GM19372 (cell line): Measurements from ENCODE around the gene TRAF2.

ENCODE experiments used
- ATAC-seq: cut with Tn5 transposase; IDR thresholded peaks from one replicate; pipeline ENCODE4 v1.9.1; 2021; ENCODE audit warnings: mild to moderate bottlenecking, low read depth, moderate library complexity; ENCODE audit not compliant: unreplicated experiment

TRAF2 gene

DNA sequence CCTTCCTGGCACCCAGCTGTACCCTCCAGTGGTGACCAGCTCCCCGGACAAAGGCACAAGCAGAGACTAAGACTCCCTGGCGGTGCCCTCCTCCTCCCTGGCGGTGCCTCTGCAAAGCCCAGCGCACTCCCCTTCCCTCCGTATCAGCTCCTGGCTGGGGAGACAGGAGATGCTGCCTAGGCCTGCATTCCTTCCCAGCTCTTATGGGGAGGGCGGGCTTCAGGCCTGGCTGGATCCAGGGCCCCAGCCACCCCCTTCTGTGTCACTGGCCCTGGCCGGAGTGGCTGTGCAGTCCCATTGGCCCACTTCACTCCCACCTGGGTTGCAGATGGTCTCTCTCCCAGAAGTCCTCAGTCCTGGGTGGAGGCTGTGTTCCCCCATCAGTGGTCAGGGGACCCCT, 72.2 kb downstream of the TRAF2 start:
- no peak for ATAC-seq

DNA sequence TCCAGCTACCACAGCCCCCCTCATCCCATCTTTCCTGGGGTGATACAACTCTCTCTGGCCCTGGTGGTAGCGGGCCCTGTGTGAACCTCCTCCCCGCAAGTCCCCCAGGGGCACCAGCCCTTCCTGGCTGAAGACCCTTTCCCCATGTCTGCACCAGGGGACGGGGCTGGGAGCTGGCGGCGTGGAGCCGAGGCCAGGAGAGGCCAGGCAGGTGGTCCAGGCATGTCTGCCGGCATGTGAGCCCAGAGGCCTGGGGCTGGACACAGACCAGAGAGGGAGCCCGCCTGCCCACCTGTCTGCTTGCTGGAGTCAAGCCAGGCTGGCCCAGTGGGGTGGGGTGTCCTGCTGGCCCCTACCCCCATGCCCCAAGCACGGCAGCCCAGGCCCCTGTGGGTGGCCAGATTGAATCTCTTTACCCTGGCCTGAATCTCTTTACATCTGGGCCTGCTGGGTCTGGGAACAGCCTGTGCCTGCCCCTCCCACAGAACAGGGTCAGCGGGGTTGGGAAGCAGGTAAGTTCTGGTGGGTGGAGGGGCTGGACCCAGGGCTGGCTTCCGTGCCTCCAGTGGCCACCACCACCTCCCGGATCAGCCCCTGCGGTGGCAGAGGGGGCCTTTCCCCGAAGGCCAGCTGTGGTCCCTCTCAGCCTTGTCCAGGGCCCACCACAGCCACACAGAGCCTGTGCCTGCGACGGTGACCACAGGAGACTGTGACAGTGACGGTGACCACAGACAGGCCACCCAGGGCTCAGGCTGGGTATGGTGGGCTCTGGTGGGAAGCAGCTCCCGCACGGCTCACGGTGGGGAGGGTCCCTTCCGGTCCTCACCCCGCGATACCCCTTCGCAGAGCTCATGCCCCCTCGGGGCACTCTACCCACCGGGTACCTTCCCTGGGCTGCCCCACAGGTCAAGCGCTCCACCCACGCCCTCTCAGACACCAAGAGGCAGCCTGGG, 72.9 kb downstream of the TRAF2 start:
- no peak for ATAC-seq

DNA sequence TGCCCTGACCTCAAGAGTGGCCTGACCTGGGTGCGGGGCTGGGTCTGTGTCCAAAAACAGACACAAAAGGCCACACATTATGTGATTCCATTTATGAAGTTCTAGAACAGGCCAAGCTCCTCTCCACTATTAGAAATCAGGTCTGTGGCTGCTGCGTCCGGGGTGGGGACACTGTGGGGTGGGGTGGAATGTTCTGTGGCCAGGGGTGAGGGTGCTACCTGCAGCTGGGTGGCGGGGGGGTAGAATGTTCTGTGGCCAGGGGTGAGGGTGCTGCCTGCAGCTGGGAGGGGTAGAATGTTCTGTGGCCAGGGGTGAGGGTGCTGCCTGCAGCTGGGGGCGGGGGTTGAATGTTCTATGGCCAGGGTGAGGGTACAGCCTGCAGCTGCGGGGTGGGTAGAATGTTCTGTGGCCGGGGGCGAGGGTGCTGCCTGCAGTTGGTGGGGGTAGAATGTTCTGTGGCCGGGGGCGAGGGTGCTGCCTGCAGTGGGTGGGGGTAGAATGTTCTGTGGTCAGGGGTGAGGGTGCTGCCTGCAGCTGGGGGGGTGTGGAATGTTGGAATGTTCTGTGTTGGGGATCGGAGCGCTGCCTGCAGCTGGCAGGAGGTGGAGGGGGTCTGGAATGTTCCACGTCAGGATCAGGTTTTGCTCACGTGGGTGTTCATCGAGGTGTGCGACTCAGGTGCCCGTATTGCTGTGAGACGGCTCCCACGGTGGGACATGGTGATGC, 74.1 kb downstream of the TRAF2 start:
- ATAC-seq, result no peak

GRCh38 chr9:136960938-136961275, 74.6 kb downstream of the TRAF2 start:
- ATAC-seq, result no peak

DNA sequence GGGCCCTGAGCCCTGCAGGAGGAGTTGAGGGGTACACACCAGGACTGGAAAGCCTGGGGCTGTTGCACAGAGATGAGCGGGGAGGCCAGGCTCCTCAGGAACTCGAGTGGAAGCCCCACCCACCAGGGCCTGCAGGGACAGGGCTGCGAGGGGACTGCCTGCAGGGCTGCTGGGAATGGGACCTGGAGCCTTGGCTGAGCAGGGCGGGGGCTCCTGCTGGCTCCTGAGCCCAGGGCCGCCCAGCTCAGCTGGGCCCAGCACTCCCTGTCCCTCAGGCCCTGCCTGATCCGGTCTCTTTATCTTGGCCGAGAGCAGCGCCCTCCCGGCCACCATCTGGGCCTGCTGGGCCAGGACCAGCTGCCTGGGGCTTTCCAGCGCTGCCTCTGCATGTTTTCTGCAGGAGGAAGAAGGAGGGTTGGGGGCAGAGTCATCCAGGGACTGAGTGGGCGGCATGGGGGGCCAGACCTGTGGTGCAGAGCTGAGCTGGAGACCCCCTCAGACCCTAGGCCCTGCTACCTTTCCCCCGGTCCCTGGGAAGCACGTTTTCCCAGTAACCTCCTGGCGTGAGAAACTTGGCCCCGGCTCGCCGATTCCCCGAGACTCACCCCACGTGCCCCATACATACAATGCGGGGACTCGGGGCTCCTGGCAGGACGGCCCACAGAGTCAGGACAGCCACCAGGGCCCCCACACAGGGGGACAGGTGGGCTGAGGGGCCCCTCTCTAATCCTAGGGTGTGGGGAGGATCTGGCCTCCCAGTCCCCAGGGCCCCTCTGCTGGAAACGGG, 75.2 kb downstream of the TRAF2 start:
- ATAC-seq, result no peak

DNA sequence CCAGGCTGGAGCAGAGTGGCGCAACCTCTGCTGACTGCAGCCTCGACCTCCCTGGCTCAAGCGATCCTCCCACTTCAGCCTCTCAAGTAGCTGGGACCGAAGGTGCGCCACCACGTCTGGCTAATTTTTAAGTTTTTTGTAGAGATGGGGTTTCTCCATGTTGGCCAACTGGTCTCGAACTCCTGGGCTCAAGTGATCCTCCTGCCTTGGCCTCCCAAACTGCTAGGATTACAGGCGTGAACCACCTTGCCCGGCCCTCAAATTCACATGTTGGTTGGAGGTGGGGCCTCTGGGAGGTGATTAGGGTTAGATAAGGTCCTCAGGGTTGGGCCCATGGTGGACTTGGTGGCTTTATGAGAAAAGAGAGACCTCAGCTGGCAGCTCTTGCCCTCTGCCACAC, 75.8 kb downstream of the TRAF2 start:
- no peak for ATAC-seq

DNA sequence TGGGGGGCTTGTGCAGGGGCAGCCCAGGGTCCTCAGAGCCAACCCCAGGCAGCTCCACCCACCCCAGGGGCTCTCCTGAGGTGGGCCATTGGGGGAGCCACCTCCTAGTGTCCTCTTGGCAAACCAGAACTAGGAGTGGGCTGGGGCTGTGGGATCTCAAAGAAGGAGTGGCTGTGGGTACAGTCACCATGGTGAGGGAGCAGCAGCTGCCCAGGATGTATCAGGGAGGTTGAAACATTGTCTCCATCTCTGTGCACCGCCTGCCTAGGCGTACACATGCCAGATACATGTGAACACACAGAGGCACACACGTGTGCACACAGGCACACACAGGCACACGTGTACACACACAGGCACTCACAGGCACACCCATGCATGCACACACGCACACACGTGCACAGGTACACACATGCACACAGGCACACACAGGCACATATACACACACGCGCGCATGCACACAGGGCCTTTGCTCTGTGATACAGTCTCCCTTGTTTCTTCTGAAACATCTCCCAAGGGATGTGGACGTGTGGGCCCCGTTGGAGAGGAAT, 76.5 kb downstream of the TRAF2 start:
- ATAC-seq, result no peak

DNA sequence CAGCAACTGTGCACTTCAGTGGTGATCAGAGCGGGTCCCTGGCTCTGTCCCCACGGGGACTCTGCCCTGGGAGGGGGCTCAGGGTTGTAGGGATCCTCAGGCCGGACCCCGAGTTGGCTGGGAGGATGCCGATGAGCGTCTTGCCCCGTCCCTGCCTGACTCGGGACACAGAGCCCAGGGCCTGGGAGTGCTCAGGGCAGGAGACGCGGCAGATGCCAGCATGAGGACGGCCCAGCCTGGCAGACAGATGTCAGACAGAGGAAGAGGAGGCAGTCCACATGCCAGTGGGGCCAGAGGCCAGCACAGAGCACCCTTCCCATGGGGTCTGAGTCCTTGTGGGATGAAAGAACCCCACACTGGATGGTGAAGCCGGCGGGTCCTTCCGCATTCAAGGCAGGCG, 77.0 kb downstream of the TRAF2 start:
- no peak for ATAC-seq

GRCh38 chr9:136963751-136964150, 77.4 kb downstream of the TRAF2 start:
- no peak for ATAC-seq

DNA sequence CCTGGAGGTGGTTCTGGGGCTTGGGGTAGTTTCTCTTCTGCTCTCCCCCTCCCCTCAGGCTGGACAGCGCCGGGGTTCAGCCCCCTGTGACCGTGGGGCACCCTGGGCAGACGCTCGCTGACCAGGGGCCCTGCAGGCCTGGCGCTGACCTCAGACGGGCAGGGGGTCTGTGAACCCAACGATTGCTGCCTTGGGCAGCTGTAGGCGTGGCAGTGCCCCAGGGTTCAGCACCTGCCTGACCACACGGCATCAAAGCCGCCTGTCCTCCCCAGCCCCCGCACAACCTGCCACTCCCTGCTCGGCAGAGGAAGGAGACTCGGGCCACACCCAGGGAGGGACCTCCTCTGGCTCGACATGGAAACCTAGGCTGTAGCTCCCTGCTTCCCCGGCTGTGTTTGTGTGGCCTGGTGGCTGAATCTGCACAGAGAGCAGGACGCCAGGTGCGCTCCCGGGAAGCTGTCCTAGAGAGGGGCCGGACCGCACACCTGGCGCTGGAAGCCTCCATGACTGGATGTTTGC, 77.9 kb downstream of the TRAF2 start:
- no peak for ATAC-seq

DNA sequence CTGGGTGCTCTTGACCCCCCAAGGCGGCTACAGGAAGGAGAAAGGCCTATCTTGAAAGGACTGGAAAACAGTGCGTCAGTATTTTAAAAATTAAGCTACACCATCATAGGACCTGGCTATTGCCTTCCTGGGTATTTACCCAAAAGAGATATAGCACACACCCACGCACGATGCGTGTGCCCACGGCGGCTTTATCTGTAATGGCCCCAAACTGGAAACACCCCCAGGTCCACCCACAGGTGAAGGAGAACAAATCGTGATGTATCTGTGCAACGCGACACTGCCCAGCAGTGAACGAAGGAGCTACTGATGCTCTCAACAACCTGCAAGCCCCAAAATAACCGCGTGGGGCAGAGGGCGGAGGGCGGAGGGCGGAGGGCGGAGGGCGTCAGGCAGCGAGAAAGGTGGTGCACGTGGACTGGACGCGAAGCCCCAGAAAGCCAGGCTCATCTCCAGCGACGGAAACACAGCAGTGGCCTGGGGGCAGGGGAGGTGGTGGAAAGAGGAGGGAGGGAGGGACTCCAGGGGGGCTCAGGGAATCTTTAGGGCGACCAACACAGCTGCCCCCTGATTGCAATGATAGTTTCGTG, 78.6 kb downstream of the TRAF2 start:
- ATAC-seq, result no peak

- ATAC-seq, result no peak
Observed at GRCh38 chr9:136965771-136966484, 79.6 kb downstream of the TRAF2 start.

DNA sequence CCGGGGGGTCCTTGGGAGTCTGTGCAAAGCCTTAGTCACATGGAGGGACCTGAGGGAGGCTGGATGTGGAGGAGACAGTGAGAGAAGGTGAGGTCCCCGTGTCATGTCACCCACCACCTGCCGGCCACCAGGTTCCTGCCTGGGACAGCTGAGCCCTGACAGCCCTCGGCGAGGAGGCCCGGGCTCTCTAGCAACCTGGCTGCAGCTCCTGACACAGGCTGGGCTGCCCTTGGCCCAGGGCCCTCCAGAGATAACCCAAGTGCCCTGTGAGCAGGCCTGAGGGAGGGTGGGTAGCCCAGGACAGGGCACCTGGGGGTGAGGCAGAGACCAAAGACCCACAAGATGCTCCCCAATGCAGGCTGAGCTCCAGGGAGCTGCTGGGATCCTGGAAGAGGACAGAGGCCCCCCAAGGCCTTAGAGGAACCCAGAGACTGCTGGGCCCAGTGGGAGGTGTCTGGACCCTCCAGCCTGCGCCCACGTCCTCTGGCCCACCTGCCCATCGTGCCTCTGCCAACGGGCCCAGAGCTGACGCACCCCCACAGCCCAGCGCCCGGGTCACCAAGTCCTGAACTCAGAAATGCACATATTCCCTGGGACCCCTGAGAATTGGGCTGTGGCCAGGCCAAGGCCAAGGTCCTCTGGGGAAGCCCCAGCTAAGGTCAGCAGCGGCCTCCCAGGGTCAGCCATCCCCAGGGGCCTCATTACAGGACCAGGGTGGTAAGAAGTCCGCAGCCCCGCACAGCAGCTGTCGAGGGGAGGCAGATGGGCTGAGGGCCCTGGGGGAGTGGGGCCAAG, 82.2 kb downstream of the TRAF2 start:
- no peak for ATAC-seq

GRCh38 chr9:136969150-136969549, 82.8 kb downstream of the TRAF2 start:
- ATAC-seq, result no peak

GRCh38 chr9:136969774-136970173, 83.5 kb downstream of the TRAF2 start:
- ATAC-seq, result no peak

DNA sequence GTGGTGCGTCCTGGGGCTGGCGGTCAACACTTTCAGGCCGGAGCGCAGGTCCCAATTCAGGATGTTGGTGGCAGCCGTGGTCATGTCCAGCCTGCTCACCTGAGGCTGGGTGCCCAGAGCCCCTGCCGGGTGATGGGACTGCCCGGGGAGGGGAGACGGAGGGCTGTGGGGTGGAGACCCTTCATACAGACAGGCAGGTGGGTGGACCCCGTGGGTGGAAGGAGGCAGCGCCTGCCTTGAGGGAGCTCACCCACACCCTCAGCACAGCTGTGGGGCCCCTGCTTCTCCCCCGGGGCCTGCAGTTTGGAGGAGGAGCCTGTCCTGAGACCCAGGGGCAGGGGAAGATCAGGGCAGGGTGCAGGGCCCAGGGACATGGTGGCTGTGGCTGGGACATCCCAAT, 84.0 kb downstream of the TRAF2 start:
- ATAC-seq, result no peak

GRCh38 chr9:136971746-136972145, 85.4 kb downstream of the TRAF2 start:
- ATAC-seq, result no peak

- no peak for ATAC-seq
Observed at GRCh38 chr9:136972335-136972734, 86.0 kb downstream of the TRAF2 start.

DNA sequence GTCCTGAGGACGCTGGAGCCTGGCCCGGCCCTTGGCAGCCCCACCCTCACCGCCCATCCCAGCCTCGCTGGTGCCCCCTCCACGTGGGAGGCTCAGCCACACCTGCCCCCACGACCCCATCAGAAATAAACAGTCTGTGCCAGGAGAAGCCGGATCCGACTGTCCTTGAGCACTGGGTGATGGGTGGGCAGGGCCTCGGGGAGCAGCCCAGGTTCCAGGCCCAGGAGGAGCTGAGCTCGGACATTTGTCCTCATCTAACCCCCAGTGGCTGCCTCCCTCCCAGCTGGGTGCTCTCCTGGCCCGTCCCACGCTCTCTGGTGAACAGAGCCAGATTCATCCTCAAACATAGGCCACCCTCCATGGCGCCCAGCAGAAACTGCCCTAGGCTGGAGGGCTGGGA, 86.4 kb downstream of the TRAF2 start:
- ATAC-seq, result no peak
